Nephron progenitor cell (in vitro differentiated cells): ENCODE results near the gene TEAD1.

ENCODE experiments used
- DNase-seq: peaks from one replicate; pipeline ENCODE4 v3.0.0; 2021
- H3K27ac Mint-ChIP-seq: 2 replicates; pipeline ENCODE4 v1.8.0; 2021; ENCODE audit warnings: mild to moderate bottlenecking, moderate library complexity, mixed read lengths
- H3K27me3 Mint-ChIP-seq: 2 replicates; pipeline ENCODE4 v1.8.0; 2021; ENCODE audit warnings: mild to moderate bottlenecking, low read depth, mixed read lengths; ENCODE audit not compliant: poor library complexity
- H3K36me3 Mint-ChIP-seq: 2 replicates; pipeline ENCODE4 v1.8.0; 2021; ENCODE audit warnings: low read depth, mixed read lengths
- H3K4me1 Mint-ChIP-seq: 2 replicates; pipeline ENCODE4 v1.8.0; 2021; ENCODE audit warnings: mixed read lengths
- H3K4me3 Mint-ChIP-seq: 2 replicates; pipeline ENCODE4 v1.8.0; 2021; ENCODE audit warnings: mild to moderate bottlenecking, moderate library complexity, mixed read lengths
- H3K9me3 Mint-ChIP-seq: 2 replicates; pipeline ENCODE4 v1.8.0; 2021; ENCODE audit warnings: mild to moderate bottlenecking, moderate library complexity, mixed read lengths
- CTCF ChIP-seq: fragments of 200-600 bp; sonication (generic); IDR thresholded peaks from 2 replicates; pipeline ENCODE4 v1.5.0; 2021; ENCODE audit warnings: antibody characterized with exemption

Gene TEAD1

GRCh38 chr11:12673924-12674570, at the start of gene TEAD1:
TEAD1 (plus strand) TSS chr11:12674421.
- Mint-ChIP-seq H3K27me3 (no peaks in the 10 kb centered on the region), H3K27ac (peak within 1 kb of the TSS; percentile 100), H3K4me1 (peaks cover 34% of the 10 kb centered on the region), H3K4me3 (peak within 1 kb of the TSS; percentile 98), H3K36me3 (no peaks in the 10 kb centered on the region), H3K9me3 (no peaks in the 10 kb centered on the region)
- TF ChIP-seq CTCF: no peak
- DNase-seq: peak; percentile 100

DNA sequence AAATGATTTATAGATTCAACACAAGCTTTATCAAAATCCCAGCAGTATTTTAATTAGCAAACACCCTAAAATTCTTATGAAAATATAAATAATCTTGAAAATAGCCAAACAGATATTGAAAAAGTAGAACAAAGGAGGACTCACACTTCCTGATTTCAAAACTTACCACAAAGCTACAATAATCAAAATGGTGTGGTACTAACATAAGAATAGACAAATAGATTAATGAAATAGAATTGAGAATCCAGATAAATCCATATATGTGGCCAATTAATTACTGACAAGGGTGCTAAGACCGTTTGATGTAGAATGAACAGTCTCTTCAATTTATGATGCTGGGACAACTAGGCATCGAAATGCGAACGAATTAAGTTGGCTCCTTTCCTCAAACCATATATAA, 49.6 kb upstream of the TEAD1 start:
- no peak overlapping the region for H3K27ac Mint-ChIP-seq
- TF ChIP-seq CTCF: no peak

GRCh38 chr11:12625438-12626071, 48.7 kb upstream of the TEAD1 start:
- DNase-seq: no peak
- H3K27me3 Mint-ChIP-seq: peaks cover 3% of the 10 kb centered on the region
- peaks cover 6% of the 10 kb centered on the region for H3K36me3 Mint-ChIP-seq
- no peak overlapping the region for H3K27ac Mint-ChIP-seq
- no peak for TF ChIP-seq CTCF
- no peak overlapping the region for H3K4me3 Mint-ChIP-seq
- H3K9me3 Mint-ChIP-seq: peaks cover 54% of the 10 kb centered on the region
- peaks cover 10% of the 10 kb centered on the region for H3K4me1 Mint-ChIP-seq

More for the DNA sequence above, 49.6 kb upstream of the TEAD1 start:
- no peak overlapping the region for H3K4me3 Mint-ChIP-seq
- peaks cover 56% of the 10 kb centered on the region for H3K9me3 Mint-ChIP-seq
- peaks cover 12% of the 10 kb centered on the region for H3K4me1 Mint-ChIP-seq
- no peak for DNase-seq
- H3K27me3 Mint-ChIP-seq: peaks cover 7% of the 10 kb centered on the region
- H3K36me3 Mint-ChIP-seq: peaks cover 6% of the 10 kb centered on the region

DNA sequence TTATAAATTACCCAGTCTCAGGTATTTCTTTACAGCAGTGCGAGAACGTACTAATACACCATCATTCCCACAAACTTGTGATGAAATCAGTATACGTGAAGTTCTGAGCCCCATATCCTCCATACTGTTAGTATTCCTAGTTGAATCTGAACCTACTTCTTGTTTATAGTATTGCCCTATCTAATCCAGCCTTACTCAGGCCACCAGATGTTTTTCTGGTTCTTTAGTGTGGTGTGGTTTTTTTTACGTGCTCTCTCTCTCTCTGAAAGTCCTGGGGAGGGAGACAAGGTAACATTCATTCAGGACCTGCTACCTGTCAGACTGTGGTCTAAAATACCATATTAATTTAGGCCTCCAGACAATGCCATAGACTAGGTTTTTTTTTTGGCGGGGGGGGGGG, 47.6 kb upstream of the TEAD1 start:
- peaks cover 6% of the 10 kb centered on the region for H3K27me3 Mint-ChIP-seq

GRCh38 chr11:12628314-12628713, 45.9 kb upstream of the TEAD1 start:
- no peak for DNase-seq
- H3K4me1 Mint-ChIP-seq: no peaks in the 10 kb centered on the region
- H3K9me3 Mint-ChIP-seq: peaks cover 29% of the 10 kb centered on the region
- H3K36me3 Mint-ChIP-seq: peaks cover 4% of the 10 kb centered on the region
- TF ChIP-seq CTCF: no peak
- H3K27me3 Mint-ChIP-seq: peaks cover 11% of the 10 kb centered on the region
- H3K4me3 Mint-ChIP-seq: no peak overlapping the region
- H3K27ac Mint-ChIP-seq: no peak overlapping the region

More for the DNA sequence above, 47.6 kb upstream of the TEAD1 start:
- H3K27ac Mint-ChIP-seq: no peak overlapping the region
- DNase-seq: no peak
- H3K36me3 Mint-ChIP-seq: peaks cover 6% of the 10 kb centered on the region
- peaks cover 1% of the 10 kb centered on the region for H3K4me1 Mint-ChIP-seq
- H3K4me3 Mint-ChIP-seq: no peak overlapping the region
- TF ChIP-seq CTCF: no peak
- peaks cover 45% of the 10 kb centered on the region for H3K9me3 Mint-ChIP-seq
